ENCODE results near the gene MSH4.

GRCh38 chr1:75838079-75838478 is 41.4 kb downstream of the MSH4 start:
- TF ChIP-seq, protein P1, sequence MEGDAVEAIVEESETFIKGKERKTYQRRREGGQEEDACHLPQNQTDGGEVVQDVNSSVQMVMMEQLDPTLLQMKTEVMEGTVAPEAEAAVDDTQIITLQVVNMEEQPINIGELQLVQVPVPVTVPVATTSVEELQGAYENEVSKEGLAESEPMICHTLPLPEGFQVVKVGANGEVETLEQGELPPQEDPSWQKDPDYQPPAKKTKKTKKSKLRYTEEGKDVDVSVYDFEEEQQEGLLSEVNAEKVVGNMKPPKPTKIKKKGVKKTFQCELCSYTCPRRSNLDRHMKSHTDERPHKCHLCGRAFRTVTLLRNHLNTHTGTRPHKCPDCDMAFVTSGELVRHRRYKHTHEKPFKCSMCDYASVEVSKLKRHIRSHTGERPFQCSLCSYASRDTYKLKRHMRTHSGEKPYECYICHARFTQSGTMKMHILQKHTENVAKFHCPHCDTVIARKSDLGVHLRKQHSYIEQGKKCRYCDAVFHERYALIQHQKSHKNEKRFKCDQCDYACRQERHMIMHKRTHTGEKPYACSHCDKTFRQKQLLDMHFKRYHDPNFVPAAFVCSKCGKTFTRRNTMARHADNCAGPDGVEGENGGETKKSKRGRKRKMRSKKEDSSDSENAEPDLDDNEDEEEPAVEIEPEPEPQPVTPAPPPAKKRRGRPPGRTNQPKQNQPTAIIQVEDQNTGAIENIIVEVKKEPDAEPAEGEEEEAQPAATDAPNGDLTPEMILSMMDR (IDR thresholded peaks at IDR 0.05): no peak
- TF ChIP-seq POLR2AphosphoS5 (IDR thresholded peaks at IDR 0.05) (no peak), POLR2A (IDR thresholded peaks at IDR 0.05) (no peak)
